ENCODE data around the gene CAST.
A peak's percentile ranks its signal among the peaks of the same experiment; 100 is the strongest.
"Not testable (repeated sequence)": the region's sequence is repeated elsewhere in the genome, so short reads cannot be mapped to it uniquely, and the experiment has no call there.

The CAST gene

GRCh38 chr5:96661855-96662724, at the start of gene CAST:
Gene CAST, plus strand, starts transcription at chr5:96662376. Its CDS starts 47 bp downstream, at chr5:96662423.
- Histone ChIP-seq H3K4me1 (ENCODE audit: control insufficient read depth, insufficient read depth, low read length) (peaks cover 24% of the 10 kb centered on the region), H3K27me3 (ENCODE audit: control insufficient read depth, insufficient read depth, low read length) (no peaks in the 10 kb centered on the region), H3K4me3 (ENCODE audit: low read length) (peak within 1 kb of the TSS; percentile 90), H3K9me3 (ENCODE audit: control insufficient read depth, low read length) (no peaks in the 10 kb centered on the region), H3K36me3 (ENCODE audit: control insufficient read depth, insufficient read depth, low read length) (no peaks in the 10 kb centered on the region), H3K9ac (ENCODE audit: low read length) (peak within 1 kb of the TSS; percentile 90)

GRCh38 chr5:96614110-96614691, 48.0 kb upstream of the CAST start:
- Histone ChIP-seq H3K27me3 (ENCODE audit: control insufficient read depth, insufficient read depth, low read length) (no peaks in the 10 kb centered on the region), H3K36me3 (ENCODE audit: control insufficient read depth, insufficient read depth, low read length) (no peaks in the 10 kb centered on the region), H3K4me1 (ENCODE audit: control insufficient read depth, insufficient read depth, low read length) (peaks cover 13% of the 10 kb centered on the region), H3K4me3 (ENCODE audit: low read length) (no peak overlapping the region), H3K9ac (ENCODE audit: low read length) (no peak overlapping the region), H3K9me3 (ENCODE audit: control insufficient read depth, low read length) (no peaks in the 10 kb centered on the region)

- no peaks in the 10 kb centered on the region for H3K9me3 ChIP-seq (ENCODE audit: control insufficient read depth, low read length)
- H3K9ac ChIP-seq (ENCODE audit: low read length) = no peak overlapping the region
- H3K4me3 ChIP-seq (ENCODE audit: low read length) = no peak overlapping the region
- H3K36me3 ChIP-seq (ENCODE audit: control insufficient read depth, insufficient read depth, low read length) = no peaks in the 10 kb centered on the region
- no peaks in the 10 kb centered on the region for H3K27me3 ChIP-seq (ENCODE audit: control insufficient read depth, insufficient read depth, low read length)
- H3K4me1 ChIP-seq (ENCODE audit: control insufficient read depth, insufficient read depth, low read length) = peaks cover 13% of the 10 kb centered on the region
Observed at GRCh38 chr5:96615223-96615622, 47.0 kb upstream of the CAST start.

- Histone ChIP-seq H3K4me1 (ENCODE audit: control insufficient read depth, insufficient read depth, low read length) (peaks cover 13% of the 10 kb centered on the region), H3K36me3 (ENCODE audit: control insufficient read depth, insufficient read depth, low read length) (no peaks in the 10 kb centered on the region), H3K4me3 (ENCODE audit: low read length) (no peak overlapping the region), H3K27me3 (ENCODE audit: control insufficient read depth, insufficient read depth, low read length) (no peaks in the 10 kb centered on the region), H3K9ac (ENCODE audit: low read length) (no peak overlapping the region), H3K9me3 (ENCODE audit: control insufficient read depth, low read length) (no peaks in the 10 kb centered on the region)
Observed at GRCh38 chr5:96616801-96617200, 45.4 kb upstream of the CAST start.

- H3K36me3 ChIP-seq (ENCODE audit: control insufficient read depth, insufficient read depth, low read length); H3K27me3 ChIP-seq (ENCODE audit: control insufficient read depth, insufficient read depth, low read length); H3K9ac ChIP-seq (ENCODE audit: low read length); H3K9me3 ChIP-seq (ENCODE audit: control insufficient read depth, low read length); H3K4me3 ChIP-seq (ENCODE audit: low read length): not testable (repeated sequence)
- peaks cover 13% of the 10 kb centered on the region for H3K4me1 ChIP-seq (ENCODE audit: control insufficient read depth, insufficient read depth, low read length)
Observed at GRCh38 chr5:96618311-96619016, 43.7 kb upstream of the CAST start.

GRCh38 chr5:96619946-96620345, 42.2 kb upstream of the CAST start:
- H3K4me1 ChIP-seq (ENCODE audit: control insufficient read depth, insufficient read depth, low read length) = peaks cover 4% of the 10 kb centered on the region
- H3K27me3 ChIP-seq (ENCODE audit: control insufficient read depth, insufficient read depth, low read length) = no peaks in the 10 kb centered on the region

GRCh38 chr5:96624596-96624995, 37.6 kb upstream of the CAST start:
- no peaks in the 10 kb centered on the region for H3K9me3 ChIP-seq (ENCODE audit: control insufficient read depth, low read length)
- no peak overlapping the region for H3K9ac ChIP-seq (ENCODE audit: low read length)
- H3K4me1 ChIP-seq (ENCODE audit: control insufficient read depth, insufficient read depth, low read length) = peaks cover 5% of the 10 kb centered on the region
- no peak overlapping the region for H3K4me3 ChIP-seq (ENCODE audit: low read length)
- no peaks in the 10 kb centered on the region for H3K27me3 ChIP-seq (ENCODE audit: control insufficient read depth, insufficient read depth, low read length)
- H3K36me3 ChIP-seq (ENCODE audit: control insufficient read depth, insufficient read depth, low read length) = no peaks in the 10 kb centered on the region

More at GRCh38 chr5:96619946-96620345, 42.2 kb upstream of the CAST start:
- Histone ChIP-seq H3K4me3 (ENCODE audit: low read length) (no peak overlapping the region), H3K9ac (ENCODE audit: low read length) (no peak overlapping the region), H3K9me3 (ENCODE audit: control insufficient read depth, low read length) (no peaks in the 10 kb centered on the region), H3K36me3 (ENCODE audit: control insufficient read depth, insufficient read depth, low read length) (no peaks in the 10 kb centered on the region)

GRCh38 chr5:96625365-96625764, 36.8 kb upstream of the CAST start:
- Histone ChIP-seq H3K27me3 (ENCODE audit: control insufficient read depth, insufficient read depth, low read length) (no peaks in the 10 kb centered on the region), H3K9me3 (ENCODE audit: control insufficient read depth, low read length) (no peaks in the 10 kb centered on the region), H3K4me3 (ENCODE audit: low read length) (no peak overlapping the region), H3K4me1 (ENCODE audit: control insufficient read depth, insufficient read depth, low read length) (peaks cover 12% of the 10 kb centered on the region), H3K9ac (ENCODE audit: low read length) (no peak overlapping the region), H3K36me3 (ENCODE audit: control insufficient read depth, insufficient read depth, low read length) (no peaks in the 10 kb centered on the region)

GRCh38 chr5:96626956-96627355, 35.2 kb upstream of the CAST start:
- no peak overlapping the region for H3K9ac ChIP-seq (ENCODE audit: low read length)
- no peaks in the 10 kb centered on the region for H3K36me3 ChIP-seq (ENCODE audit: control insufficient read depth, insufficient read depth, low read length)
- peaks cover 12% of the 10 kb centered on the region for H3K4me1 ChIP-seq (ENCODE audit: control insufficient read depth, insufficient read depth, low read length)
- no peaks in the 10 kb centered on the region for H3K9me3 ChIP-seq (ENCODE audit: control insufficient read depth, low read length)
- no peak overlapping the region for H3K4me3 ChIP-seq (ENCODE audit: low read length)
- H3K27me3 ChIP-seq (ENCODE audit: control insufficient read depth, insufficient read depth, low read length) = no peaks in the 10 kb centered on the region

- H3K9ac ChIP-seq (ENCODE audit: low read length) = peak overlapping the region; percentile 49
Observed at GRCh38 chr5:96627792-96628398, 34.3 kb upstream of the CAST start.

GRCh38 chr5:96628406-96628805, 33.8 kb upstream of the CAST start:
- Histone ChIP-seq H3K36me3 (ENCODE audit: control insufficient read depth, insufficient read depth, low read length) (no peaks in the 10 kb centered on the region), H3K4me3 (ENCODE audit: low read length) (no peak overlapping the region), H3K27me3 (ENCODE audit: control insufficient read depth, insufficient read depth, low read length) (no peaks in the 10 kb centered on the region), H3K9ac (ENCODE audit: low read length) (no peak overlapping the region), H3K9me3 (ENCODE audit: control insufficient read depth, low read length) (no peaks in the 10 kb centered on the region), H3K4me1 (ENCODE audit: control insufficient read depth, insufficient read depth, low read length) (peaks cover 12% of the 10 kb centered on the region)

More at GRCh38 chr5:96627792-96628398, 34.3 kb upstream of the CAST start:
- peaks cover 12% of the 10 kb centered on the region for H3K4me1 ChIP-seq (ENCODE audit: control insufficient read depth, insufficient read depth, low read length)
- no peak overlapping the region for H3K4me3 ChIP-seq (ENCODE audit: low read length)
- no peaks in the 10 kb centered on the region for H3K27me3 ChIP-seq (ENCODE audit: control insufficient read depth, insufficient read depth, low read length)
- H3K9me3 ChIP-seq (ENCODE audit: control insufficient read depth, low read length) = no peaks in the 10 kb centered on the region
- no peaks in the 10 kb centered on the region for H3K36me3 ChIP-seq (ENCODE audit: control insufficient read depth, insufficient read depth, low read length)

- Histone ChIP-seq H3K27me3 (ENCODE audit: control insufficient read depth, insufficient read depth, low read length) (no peaks in the 10 kb centered on the region), H3K9me3 (ENCODE audit: control insufficient read depth, low read length) (no peaks in the 10 kb centered on the region), H3K4me3 (ENCODE audit: low read length) (no peak overlapping the region), H3K4me1 (ENCODE audit: control insufficient read depth, insufficient read depth, low read length) (peaks cover 12% of the 10 kb centered on the region), H3K9ac (ENCODE audit: low read length) (no peak overlapping the region), H3K36me3 (ENCODE audit: control insufficient read depth, insufficient read depth, low read length) (no peaks in the 10 kb centered on the region)
Observed at GRCh38 chr5:96629774-96630173, 32.4 kb upstream of the CAST start.

Data from mucosa of stomach (tissue), 1 donor.